ENCODE data around the gene DYNLT1. TPM values are rescaled to one million over a fixed set of nuclear protein-coding genes. Genes with fewer than 3 reads are reported as not detected.

Gene DYNLT1
- total and polyA plus RNA-seq, 2 of the 13 experiments (the other 11 are each of a cell fraction or from before 2014, with no cell fraction given): 108 to 171 TPM

GRCh38 chr6:158629367-158630221 is 14.9 kb downstream of the DYNLT1 start (continued):
- no peak for TF ChIP-seq STAT6 (CRISPR knock-in tag; IDR thresholded peaks at IDR 0.05; ENCODE audit: borderline replicate concordance)
- TF ChIP-seq RFXANK (CRISPR knock-in tag; IDR thresholded peaks at IDR 0.05): no peak
- TF ChIP-seq ELF3 (CRISPR knock-in tag; IDR thresholded peaks at IDR 0.05): no peak
- peak; percentile 28; the same call in 1 of the 2 replicates for TF ChIP-seq ZNF343 (CRISPR knock-in tag; IDR thresholded peaks at IDR 0.05)
- TF ChIP-seq ZBTB39 (CRISPR knock-in tag; IDR thresholded peaks at IDR 0.05): no peak
- TF ChIP-seq RNF219 (CRISPR knock-in tag; IDR thresholded peaks at IDR 0.05): no peak
- TF ChIP-seq TERF1 (CRISPR knock-in tag; IDR thresholded peaks at IDR 0.05): no peak
- no peak for TF ChIP-seq ZNF180 (CRISPR knock-in tag; IDR thresholded peaks at IDR 0.05; ENCODE audit: borderline replicate concordance, low read depth)
- no peak for TF ChIP-seq ZNF773 (CRISPR knock-in tag; IDR thresholded peaks at IDR 0.05; ENCODE audit: borderline replicate concordance)
- no peak for TF ChIP-seq CEBPB (IDR thresholded peaks at IDR 0.05; ENCODE audit: borderline replicate concordance, low read depth, low read length)
- no peak for TF ChIP-seq HDAC6 (IDR thresholded peaks at IDR 0.05; ENCODE audit: low read depth, low read length)
- peak; percentile 18; the same call in 1 of the 2 replicates for TF ChIP-seq ZNF362 (CRISPR knock-in tag; IDR thresholded peaks at IDR 0.05; ENCODE audit: borderline replicate concordance)
